H54 (cell line): ENCODE data around the gene FGF14.
"Not testable (repeated sequence)": the region's sequence is repeated elsewhere in the genome, so short reads cannot be mapped to it uniquely, and the experiment has no call there.

Source experiments
- DNase-seq: peaks from one replicate; pipeline ENCODE4 v3.0.0; 2011; ENCODE audit warnings: low spot score, mixed read lengths; ENCODE audit not compliant: insufficient read length
- FAIRE-seq: peaks from 3 replicates; lab custom pipeline; 2011; peaks lifted over from hg19 to GRCh38; lab: Jason Lieb, UNC
- POLR2A ChIP-seq: IDR thresholded peaks from 2 replicates; pipeline ENCODE4 v1.6.1; 2011; ENCODE audit warnings: low read depth, mild to moderate bottlenecking, low read length

FGF14 gene

DNA sequence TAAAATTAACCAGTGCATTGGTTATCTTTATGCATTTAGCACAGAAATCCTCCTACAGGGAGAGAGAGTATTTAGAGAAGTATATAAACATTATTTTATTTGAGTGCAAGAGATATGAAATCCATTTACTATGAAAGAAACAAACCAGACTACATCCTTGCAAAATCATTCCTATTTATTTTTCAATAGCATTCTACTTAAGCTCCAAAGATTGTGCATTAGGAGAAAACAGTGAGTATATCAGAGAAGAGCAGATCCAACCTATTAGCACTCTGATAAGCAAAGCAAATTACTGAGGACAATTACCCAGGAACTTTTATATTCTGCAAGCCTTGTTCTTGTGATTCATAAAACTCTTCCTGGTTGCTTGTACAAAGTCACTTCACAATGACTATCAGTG lies 256.1 kb downstream of the FGF14 start:
- DNase-seq (no peak), FAIRE-seq (no peak)
- no peak for TF ChIP-seq POLR2A

DNA sequence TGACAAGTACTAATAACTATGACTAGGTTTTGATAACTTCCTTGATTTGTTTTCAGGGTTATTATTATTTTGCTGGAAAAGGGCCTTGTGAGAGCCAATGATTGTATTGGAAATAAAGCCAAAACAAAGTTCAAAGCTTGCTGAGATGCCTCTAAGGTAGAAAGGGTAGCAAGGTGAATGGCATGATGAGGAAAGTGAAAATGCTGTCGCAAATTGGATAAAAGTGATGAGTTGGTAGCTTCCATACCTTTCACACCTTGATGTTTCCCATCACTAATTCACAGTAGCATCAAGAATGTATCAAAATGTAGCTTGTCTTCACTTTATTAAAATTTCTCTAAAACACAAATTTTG lies 259.4 kb downstream of the FGF14 start:
- peak; percentile 68 for FAIRE-seq
- no peak for TF ChIP-seq POLR2A

DNA sequence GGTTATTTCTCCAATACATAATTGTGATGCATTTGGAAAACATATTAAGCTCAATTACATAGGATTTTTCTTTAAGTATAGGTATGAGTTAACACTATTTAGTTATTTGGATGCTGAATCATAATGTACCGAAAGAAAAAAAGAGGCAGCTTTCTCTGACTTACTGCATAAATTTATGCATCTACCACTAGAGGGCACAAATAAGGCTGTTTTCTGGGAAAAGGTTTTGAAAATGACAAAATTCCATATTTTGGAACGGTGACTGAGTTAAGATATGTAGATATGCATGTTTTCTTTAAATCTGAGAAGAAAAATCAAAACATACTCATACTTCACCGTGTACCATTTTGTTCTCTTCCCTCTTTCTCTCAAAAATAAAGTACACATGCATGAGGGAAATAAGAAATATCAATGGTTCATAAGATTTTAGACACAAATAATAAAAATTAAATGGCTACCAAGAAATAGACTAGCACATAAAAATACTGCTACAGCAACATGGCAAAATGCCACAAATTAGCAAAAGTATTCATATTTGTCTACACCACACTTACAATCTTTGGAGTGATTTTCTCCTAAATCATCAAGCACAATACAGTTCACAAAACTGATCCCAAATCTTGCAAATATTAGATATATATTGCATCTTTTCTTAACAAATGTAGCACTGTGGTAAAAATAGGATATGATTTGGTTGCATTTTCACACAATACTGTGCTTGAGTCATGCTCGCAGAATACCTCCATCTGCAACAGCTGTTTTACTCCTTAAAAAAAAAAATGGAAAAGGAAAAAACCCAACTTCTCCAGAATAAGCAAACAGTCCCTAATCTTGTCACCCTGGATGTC lies 260.0 kb downstream of the FGF14 start:
- peak; percentile 94 for FAIRE-seq
- DNase-seq, result no peak
- no peak for TF ChIP-seq POLR2A

More for the DNA sequence above, 259.4 kb downstream of the FGF14 start:
- no peak for DNase-seq

DNA sequence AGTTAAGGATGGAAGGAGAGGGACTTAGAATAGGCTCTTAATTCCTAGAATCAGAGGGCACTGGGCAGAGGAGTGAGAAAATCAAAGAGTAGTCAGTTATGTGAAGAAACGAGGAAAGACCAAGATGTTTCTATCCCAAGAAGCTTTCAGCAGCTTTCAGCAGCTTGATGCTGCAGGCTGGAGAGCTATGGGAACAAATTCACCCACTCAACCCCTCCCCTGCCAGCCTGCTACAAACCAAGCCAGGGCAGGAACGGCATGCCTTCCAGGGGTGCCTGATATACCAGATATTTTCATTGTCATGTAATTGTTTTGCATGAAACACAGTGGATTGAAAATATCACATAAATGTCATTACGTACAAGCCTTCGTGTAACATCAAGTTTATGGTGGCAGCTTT lies 262.2 kb downstream of the FGF14 start:
- no peak for FAIRE-seq
- TF ChIP-seq POLR2A, result no peak
- no peak for DNase-seq

DNA sequence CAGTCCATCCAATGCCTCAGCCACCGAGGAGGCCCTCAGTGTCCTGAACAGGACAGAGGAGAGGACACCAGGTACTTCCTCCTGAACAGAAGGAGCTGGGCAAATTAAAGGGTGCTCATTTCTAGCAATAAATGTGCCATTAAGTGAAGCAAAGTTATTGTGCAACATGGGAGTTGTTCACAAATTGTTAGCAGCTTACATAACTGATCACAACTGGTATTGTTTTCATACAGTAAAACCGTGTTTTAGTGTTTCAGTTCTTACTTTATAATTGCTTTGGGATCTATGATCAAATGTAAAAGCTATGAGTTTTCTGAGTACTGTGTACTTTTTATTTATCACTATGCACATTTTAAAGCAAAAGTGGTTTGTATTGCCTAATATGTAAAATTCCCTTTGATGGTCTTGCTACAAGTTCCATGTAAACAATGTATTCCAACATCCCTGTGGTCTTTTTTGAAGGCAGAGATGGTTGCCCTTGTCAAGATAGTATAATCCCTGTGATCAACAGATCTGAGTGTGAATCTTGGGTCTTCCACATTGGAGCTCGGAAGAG lies 263.1 kb downstream of the FGF14 start:
- no peak for TF ChIP-seq POLR2A
- DNase-seq (no peak), FAIRE-seq (no peak)

DNA sequence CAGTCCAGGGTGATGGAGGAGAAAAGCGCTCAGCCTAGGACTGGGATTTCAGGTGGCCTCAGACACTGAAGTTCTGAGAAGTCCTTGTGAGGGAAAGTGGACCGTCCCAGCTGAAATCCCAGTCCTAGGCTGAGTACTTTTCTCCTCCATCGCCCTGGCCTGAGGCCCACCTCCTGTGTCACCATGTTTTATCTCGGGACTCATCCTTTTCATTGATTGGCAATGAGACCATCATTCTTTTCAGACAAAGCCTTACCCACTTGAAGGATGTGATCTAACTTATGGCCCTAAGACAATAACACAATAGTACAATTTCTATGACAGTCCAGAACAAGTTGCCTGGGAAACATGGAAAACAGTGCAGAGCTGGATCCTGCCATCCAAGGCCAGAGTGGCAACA lies 263.9 kb downstream of the FGF14 start:
- not testable (repeated sequence) for FAIRE-seq, DNase-seq

DNA sequence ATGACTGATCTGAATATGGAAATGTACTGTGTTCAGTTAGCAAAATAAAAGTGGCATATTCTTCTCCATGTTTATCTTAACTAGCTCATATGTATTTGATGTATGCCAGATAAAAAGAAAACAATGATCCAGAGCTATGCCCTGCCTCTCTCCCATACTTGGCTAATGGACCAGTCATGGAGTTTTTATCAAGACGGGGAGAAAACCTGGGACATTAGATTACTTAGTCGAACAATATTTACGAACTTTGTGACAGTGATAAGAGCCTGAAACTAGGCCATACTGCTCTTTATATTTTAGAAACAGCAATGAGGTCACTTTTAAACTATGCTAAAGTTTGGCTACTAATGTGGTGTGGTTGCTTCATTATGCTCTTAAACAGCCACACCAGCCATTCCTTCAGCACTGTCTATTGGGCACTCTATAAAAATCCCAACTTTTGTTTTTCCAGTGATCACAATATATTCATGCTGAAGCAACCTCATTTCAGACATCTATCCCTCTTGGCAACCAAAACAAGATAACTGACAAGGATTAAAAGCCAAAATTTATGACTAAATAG lies 265.0 kb downstream of the FGF14 start:
- FAIRE-seq (no peak), DNase-seq (no peak)

DNA sequence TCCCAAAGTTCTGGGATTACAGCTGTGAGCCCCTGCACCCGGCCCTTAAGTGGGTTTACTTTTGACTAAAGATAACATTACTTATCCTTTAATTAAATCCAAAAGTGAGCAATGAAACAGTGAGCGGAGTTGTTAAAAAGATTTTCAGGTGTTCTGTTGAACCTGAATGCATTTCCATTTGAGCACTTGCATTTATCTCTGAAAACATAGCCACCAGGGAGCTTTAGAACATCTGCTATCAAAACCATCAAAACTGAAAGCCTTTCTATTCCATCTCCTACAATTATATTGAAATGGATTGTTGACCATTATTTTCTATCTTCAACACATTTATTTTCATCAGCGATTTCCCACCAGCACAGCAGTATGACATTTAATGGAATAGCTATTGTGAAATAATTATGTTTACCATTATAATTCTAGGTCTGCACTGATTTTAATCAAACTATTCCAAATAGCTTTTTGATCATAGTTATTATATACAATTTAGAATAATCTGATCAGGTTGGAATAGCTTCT lies 269.0 kb downstream of the FGF14 start:
- FAIRE-seq (no peak), DNase-seq (no peak)
- no peak for TF ChIP-seq POLR2A

More for the DNA sequence above, 265.0 kb downstream of the FGF14 start:
- no peak for TF ChIP-seq POLR2A

DNA sequence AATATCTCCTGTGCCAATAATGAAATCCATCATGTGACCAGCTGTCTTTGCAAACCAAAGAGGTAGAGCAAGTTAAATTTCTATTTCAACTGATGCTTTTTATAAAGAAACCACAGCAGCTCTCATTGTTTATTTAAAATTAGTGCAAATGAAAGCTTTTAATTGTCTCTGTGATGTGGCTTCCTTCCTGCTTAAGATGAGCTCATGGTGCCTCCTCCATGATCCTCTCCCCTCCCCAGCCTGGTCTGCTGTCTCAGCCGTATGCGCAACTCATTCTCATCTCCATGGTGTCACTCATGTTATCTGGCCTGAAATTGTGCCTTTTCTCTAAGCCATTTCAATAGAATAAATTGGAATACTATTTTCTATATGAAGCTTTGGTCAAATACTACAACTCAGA lies 270.6 kb downstream of the FGF14 start:
- no peak for TF ChIP-seq POLR2A
- no peak for DNase-seq
- FAIRE-seq, result no peak

DNA sequence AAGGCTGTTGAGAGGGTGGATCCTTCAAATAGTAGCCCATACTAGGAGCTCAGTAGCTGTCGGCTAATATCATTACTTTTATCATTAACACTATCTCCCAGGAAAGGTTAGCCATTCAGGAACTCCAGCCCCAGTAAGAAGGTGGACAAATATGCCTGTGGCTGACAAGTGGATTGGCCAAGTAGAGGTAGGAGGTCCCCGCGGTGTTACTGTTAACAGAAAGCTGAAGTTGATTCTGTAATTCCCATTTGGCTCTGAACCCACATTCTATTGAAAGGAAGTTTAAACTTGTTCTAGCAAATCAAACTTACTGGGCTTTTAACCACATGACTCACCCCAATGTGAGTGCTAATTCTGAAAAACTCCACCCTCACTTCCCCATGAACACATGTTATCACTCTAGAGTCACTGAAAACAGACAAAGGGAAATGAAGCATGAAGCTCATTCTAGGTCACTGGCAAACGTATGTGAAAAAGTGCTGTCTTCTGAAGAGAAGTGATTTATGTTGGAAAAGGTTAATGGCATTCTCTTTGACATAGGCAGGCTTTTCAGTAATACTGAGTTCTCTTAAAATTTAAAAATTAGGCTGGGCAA lies 273.5 kb downstream of the FGF14 start:
- peak; percentile 3 for DNase-seq
- TF ChIP-seq POLR2A, result no peak

DNA sequence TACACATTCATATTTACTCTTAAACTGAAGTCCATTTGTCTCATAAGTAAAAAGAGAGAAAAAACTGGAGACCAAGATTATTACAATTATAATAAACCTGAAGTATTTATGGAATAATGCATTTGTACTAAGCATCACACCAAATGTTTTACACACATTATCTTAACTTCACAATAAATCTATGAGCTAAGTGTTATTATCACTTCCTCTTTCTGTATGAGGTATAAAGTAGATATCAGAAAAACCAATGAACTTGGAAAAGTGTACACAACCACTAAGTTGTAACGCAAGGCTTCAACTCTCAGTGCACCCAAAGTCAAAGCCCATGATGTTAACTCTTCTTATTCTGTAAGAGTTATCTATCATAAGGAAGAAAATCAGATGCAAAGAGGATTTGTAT lies 274.7 kb downstream of the FGF14 start:
- TF ChIP-seq POLR2A, result no peak
- DNase-seq (no peak), FAIRE-seq (peak; percentile 64)

More for the DNA sequence above, 273.5 kb downstream of the FGF14 start:
- FAIRE-seq, result peak; percentile 76

DNA sequence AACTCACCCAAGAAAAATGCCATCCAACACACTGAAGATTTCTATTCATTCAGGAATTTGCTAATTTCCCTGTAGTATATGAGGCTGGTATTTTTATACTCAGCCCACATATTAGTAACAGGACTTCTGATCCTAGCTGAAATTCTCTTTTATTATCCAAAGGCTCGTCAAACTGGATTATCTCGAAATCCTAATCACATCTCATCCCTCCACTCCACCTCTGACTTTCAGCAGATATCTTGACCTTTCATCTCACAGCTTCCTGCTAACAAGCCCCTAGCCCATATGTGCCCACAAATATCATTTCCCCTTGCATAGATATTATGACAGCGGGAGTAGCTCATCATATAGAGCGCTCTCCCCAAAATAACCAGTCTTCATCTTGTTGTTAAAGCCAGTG lies 279.7 kb downstream of the FGF14 start:
- DNase-seq (no peak), FAIRE-seq (no peak)
- TF ChIP-seq POLR2A, result no peak

DNA sequence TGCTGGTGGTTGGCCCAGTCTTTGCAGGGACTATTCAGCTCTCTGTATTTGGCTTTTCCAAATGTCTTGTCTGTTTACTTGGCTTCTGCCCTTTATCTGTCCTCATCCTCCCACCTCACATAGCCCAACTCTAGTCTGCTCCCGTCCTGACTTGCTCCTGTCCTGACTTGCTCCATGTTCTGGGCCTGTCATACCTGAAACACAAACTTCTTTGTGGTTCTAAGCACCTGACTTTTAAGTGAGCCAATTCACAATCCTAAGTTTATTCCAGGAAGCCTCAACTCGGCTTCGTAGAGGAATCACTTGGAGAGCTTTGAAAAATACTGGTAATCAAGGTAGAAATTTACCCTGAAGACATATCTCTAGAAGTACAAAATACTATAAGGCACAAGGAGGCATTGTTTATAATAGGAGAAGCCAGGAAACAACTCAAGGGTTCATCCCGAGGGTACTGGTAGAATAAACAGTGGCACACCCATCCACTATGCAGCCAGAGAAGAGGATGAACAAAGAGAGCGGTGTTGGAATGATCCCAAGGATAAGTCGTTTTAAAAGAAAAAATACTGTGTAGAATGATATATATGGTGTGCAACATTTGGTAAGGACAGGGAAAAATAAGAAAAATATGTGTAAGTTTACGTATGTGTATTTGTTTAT lies 284.5 kb downstream of the FGF14 start:
- FAIRE-seq, result no peak
- TF ChIP-seq POLR2A, result no peak
- DNase-seq, result no peak

DNA sequence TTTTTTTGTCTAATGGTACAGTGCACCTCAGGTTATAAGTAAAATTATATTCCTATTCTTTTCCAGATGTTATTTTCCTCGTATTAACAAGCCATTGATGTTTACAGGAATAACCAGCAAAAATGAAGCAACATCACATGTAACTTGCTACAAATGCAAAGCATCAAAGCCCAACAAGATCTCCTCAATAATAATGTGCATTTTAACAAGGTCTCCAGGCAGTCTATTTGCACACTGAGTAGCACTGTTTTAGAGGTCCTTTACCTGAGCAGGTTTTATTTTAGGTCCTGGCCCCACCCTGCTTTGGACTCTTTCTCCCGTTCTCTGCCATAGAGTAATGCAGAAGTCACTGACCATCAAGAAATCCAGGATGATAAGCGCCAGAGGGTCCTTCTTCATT lies 298.4 kb downstream of the FGF14 start:
- FAIRE-seq, result no peak
- TF ChIP-seq POLR2A, result no peak

More for the DNA sequence above, 298.4 kb downstream of the FGF14 start:
- no peak for DNase-seq
